Panc1 (cell line): ENCODE measurements around the gene LINGO3.

Experiments
- CTCF ChIP-seq: fragments of 450-650 bp; IDR thresholded peaks from 2 replicates; pipeline ENCODE4 v1.5.1; 2017; ENCODE audit warnings: mild to moderate bottlenecking
- REST ChIP-seq, 2 experiments: IDR thresholded peaks; 2 replicates each; pipeline ENCODE4 v1.6.1; 2011 to 2012; ENCODE audit warnings: low read depth in 2 of 2, control low read depth in 1 of 2, low read length in 1 of 2, mild to moderate bottlenecking in 1 of 2, moderate library complexity in 1 of 2; ENCODE audit not compliant: insufficient read depth in 1 of 2
- SIN3A ChIP-seq: IDR thresholded peaks from 2 replicates; pipeline ENCODE4 v1.6.1; 2012; ENCODE audit warnings: low read depth, mild to moderate bottlenecking, low read length, moderate library complexity, borderline replicate concordance; ENCODE audit not compliant: insufficient read depth

GRCh38 chr19:2343289-2343982 lies 35.5 kb upstream of the LINGO3 start:
- TF ChIP-seq CTCF: no peak
- TF ChIP-seq REST (IDR thresholded peaks at IDR 0.05; ENCODE audit: insufficient read depth in 1 of 2, low read depth in 2 of 2, low read length in 1 of 2): no peak
- TF ChIP-seq SIN3A: no peak
